Nephron (organoid): ENCODE data around the gene RAB44.
A peak's percentile ranks its signal among the peaks of the same experiment; 100 is the strongest.

Source experiments
- H3K27ac Mint-ChIP-seq, 3 experiments: 2 replicates each; pipeline ENCODE4 v1.8.0; 2020; ENCODE audit warnings: mixed read lengths in 3 of 3, mild to moderate bottlenecking in 2 of 3, moderate library complexity in 1 of 3
- H3K27me3 Mint-ChIP-seq: 2 replicates; pipeline ENCODE4 v1.8.0; 2021; ENCODE audit warnings: low read depth, mild to moderate bottlenecking, moderate library complexity, mixed read lengths
- H3K36me3 Mint-ChIP-seq: 2 replicates; pipeline ENCODE4 v1.8.0; 2020; ENCODE audit warnings: low read depth, mixed read lengths
- H3K4me1 Mint-ChIP-seq: 2 replicates; pipeline ENCODE4 v1.8.0; 2020; ENCODE audit warnings: mixed read lengths
- H3K4me3 Mint-ChIP-seq, 3 experiments: 2 replicates each; pipeline ENCODE4 v1.8.0; 2020; ENCODE audit warnings: mild to moderate bottlenecking in 3 of 3, mixed read lengths in 3 of 3, moderate library complexity in 2 of 3
- H3K9me3 Mint-ChIP-seq: 2 replicates; pipeline ENCODE4 v1.8.0; 2020; ENCODE audit warnings: mixed read lengths
- CTCF ChIP-seq, 3 experiments: fragments of 200-600 bp; sonication (generic); IDR thresholded peaks; one replicate each; pipeline ENCODE4 v1.5.0; 2021; ENCODE audit warnings: antibody characterized with exemption in 3 of 3; ENCODE audit not compliant: unreplicated experiment in 3 of 3

The RAB44 gene

GRCh38 chr6:36730424-36731380, 33.1 kb downstream of the RAB44 start:
- Mint-ChIP-seq H3K9me3 (no peaks in the 10 kb centered on the region), H3K27me3 (peaks cover 3% of the 10 kb centered on the region), H3K4me1 (peaks cover 18% of the 10 kb centered on the region), H3K4me3 (no peak overlapping the region), H3K36me3 (no peaks in the 10 kb centered on the region), H3K27ac (no peak overlapping the region)
- no peak for TF ChIP-seq CTCF (IDR thresholded peaks at IDR 0.05; ENCODE audit: unreplicated experiment in 3 of 3)

- H3K4me1 Mint-ChIP-seq: peaks cover 18% of the 10 kb centered on the region
- peaks cover 3% of the 10 kb centered on the region for H3K27me3 Mint-ChIP-seq
- no peak overlapping the region for H3K4me3 Mint-ChIP-seq
- no peak overlapping the region for H3K27ac Mint-ChIP-seq
- H3K9me3 Mint-ChIP-seq: no peaks in the 10 kb centered on the region
- H3K36me3 Mint-ChIP-seq: no peaks in the 10 kb centered on the region
- TF ChIP-seq CTCF (IDR thresholded peaks at IDR 0.05; ENCODE audit: unreplicated experiment in 3 of 3): no peak
Observed at GRCh38 chr6:36731622-36732310, 34.1 kb downstream of the RAB44 start.

GRCh38 chr6:36733300-36733699, 35.7 kb downstream of the RAB44 start:
- H3K4me1 Mint-ChIP-seq: peaks cover 13% of the 10 kb centered on the region
- H3K36me3 Mint-ChIP-seq: no peaks in the 10 kb centered on the region
- no peaks in the 10 kb centered on the region for H3K9me3 Mint-ChIP-seq
- H3K27me3 Mint-ChIP-seq: no peaks in the 10 kb centered on the region
- TF ChIP-seq CTCF (IDR thresholded peaks at IDR 0.05; ENCODE audit: unreplicated experiment in 3 of 3): no peak
- H3K4me3 Mint-ChIP-seq: no peak overlapping the region
- no peak overlapping the region for H3K27ac Mint-ChIP-seq

- Mint-ChIP-seq H3K9me3 (no peaks in the 10 kb centered on the region), H3K27me3 (no peaks in the 10 kb centered on the region), H3K4me3 (peak overlapping the region in 2 of 3 experiments; percentile 3 to 54), H3K36me3 (no peaks in the 10 kb centered on the region), H3K27ac (peak overlapping the region in 2 of 3 experiments; percentile 74 to 88), H3K4me1 (peaks cover 7% of the 10 kb centered on the region)
- TF ChIP-seq CTCF (IDR thresholded peaks at IDR 0.05; ENCODE audit: unreplicated experiment in 3 of 3): no peak
Observed at GRCh38 chr6:36734486-36735060, 36.9 kb downstream of the RAB44 start.

- Mint-ChIP-seq H3K4me1 (peaks cover 7% of the 10 kb centered on the region), H3K36me3 (no peaks in the 10 kb centered on the region), H3K4me3 (peak overlapping the region in 2 of 3 experiments; percentile 3 to 54), H3K27me3 (no peaks in the 10 kb centered on the region), H3K9me3 (no peaks in the 10 kb centered on the region), H3K27ac (peak overlapping the region in 2 of 3 experiments; percentile 74 to 88)
- TF ChIP-seq CTCF (IDR thresholded peaks at IDR 0.05; ENCODE audit: unreplicated experiment in 3 of 3): no peak
Observed at GRCh38 chr6:36735110-36736071, 37.8 kb downstream of the RAB44 start.
